ENCODE measurements around the gene SSR1.
"Not testable (repeated sequence)": the region's sequence is repeated elsewhere in the genome, so short reads cannot be mapped to it uniquely, and the experiment has no call there.

Gene SSR1

GRCh38 chr6:7316658-7317533 is 3.9 kb upstream of the SSR1 start:
- no peak for ATAC-seq

GRCh38 chr6:7315948-7316365 is 3.0 kb upstream of the SSR1 start:
- no peak for ATAC-seq

- ATAC-seq, result not testable (repeated sequence)
These were observed 2.3 kb upstream of the SSR1 start for GRCh38 chr6:7315087-7315947.

GRCh38 chr6:7314414-7314813 is 1.4 kb upstream of the SSR1 start:
- ATAC-seq, result no peak

- ATAC-seq, result no peak
These were observed 636 bp upstream of the SSR1 start for GRCh38 chr6:7313505-7314165.

GRCh38 chr6:7311917-7312615 is 933 bp downstream of the SSR1 start:
- ATAC-seq, result no peak

GRCh38 chr6:7311176-7311575 is 1.8 kb downstream of the SSR1 start:
- no peak for ATAC-seq

- no peak for ATAC-seq
These were observed 3.9 kb downstream of the SSR1 start for GRCh38 chr6:7309050-7309449.

- ATAC-seq, result no peak
These were observed 5.5 kb downstream of the SSR1 start for GRCh38 chr6:7307533-7307932.

- no peak for ATAC-seq
These were observed 8.2 kb downstream of the SSR1 start for GRCh38 chr6:7304821-7305220.

- no peak for ATAC-seq
These were observed 11.3 kb downstream of the SSR1 start for GRCh38 chr6:7301702-7302101.

GRCh38 chr6:7300926-7301325 is 12.1 kb downstream of the SSR1 start:
- ATAC-seq, result no peak

- ATAC-seq, result no peak
These were observed 14.9 kb downstream of the SSR1 start for GRCh38 chr6:7298113-7298512.

- ATAC-seq, result no peak
These were observed 16.4 kb downstream of the SSR1 start for GRCh38 chr6:7296602-7297001.

GRCh38 chr6:7295916-7296315 is 17.1 kb downstream of the SSR1 start:
- ATAC-seq, result no peak

GRCh38 chr6:7292596-7293255 is 20.3 kb downstream of the SSR1 start:
- ATAC-seq, result no peak

- no peak for ATAC-seq
These were observed 22.9 kb downstream of the SSR1 start for GRCh38 chr6:7290079-7290478.

- ATAC-seq, result no peak
These were observed 27.6 kb downstream of the SSR1 start for GRCh38 chr6:7285416-7285815.

- ATAC-seq, result no peak
These were observed 29.3 kb downstream of the SSR1 start for GRCh38 chr6:7283676-7284075.

- peak in 1 of 2 donors; percentile 27 for ATAC-seq
These were observed 30.7 kb downstream of the SSR1 start for GRCh38 chr6:7282097-7282906.

- no peak for ATAC-seq
These were observed 36.8 kb downstream of the SSR1 start for GRCh38 chr6:7276199-7276524.
